HG02981 (cell line): ENCODE measurements around the gene WBP4.
"Not testable (repeated sequence)": the region's sequence is repeated elsewhere in the genome, so short reads cannot be mapped to it uniquely, and the experiment has no call there.

ENCODE experiments used
- ATAC-seq: cut with Tn5 transposase; IDR thresholded peaks from one replicate; pipeline ENCODE4 v1.9.1; 2021; ENCODE audit warnings: mild to moderate bottlenecking, moderate library complexity; ENCODE audit not compliant: unreplicated experiment

WBP4 gene

GRCh38 chr13:41042419-41042818 is 18.9 kb upstream of the WBP4 start:
- not testable (repeated sequence) for ATAC-seq

DNA sequence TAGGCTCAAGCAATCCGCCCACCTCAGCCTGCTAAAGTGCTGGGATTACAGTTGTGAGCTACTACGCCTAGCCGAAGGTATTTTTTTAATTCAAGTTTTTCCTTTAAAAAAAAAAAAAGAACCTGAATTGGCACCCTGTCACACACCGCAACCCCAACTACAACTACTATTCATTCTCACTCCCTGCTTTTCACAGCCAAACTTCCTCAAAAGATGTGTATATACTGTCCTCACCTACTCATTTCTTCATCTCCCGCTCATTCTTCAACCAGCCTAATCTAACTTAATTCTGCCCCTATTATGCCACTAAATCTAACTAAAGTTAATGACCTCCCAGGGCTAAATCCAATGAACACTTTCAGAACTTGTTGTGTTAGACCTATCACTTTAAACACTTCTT is 12.7 kb upstream of the WBP4 start:
- ATAC-seq: no peak

GRCh38 chr13:41049480-41050440 is 11.5 kb upstream of the WBP4 start:
- ATAC-seq: no peak

- ATAC-seq: no peak
These were observed 8.9 kb upstream of the WBP4 start for GRCh38 chr13:41052441-41052840.

DNA sequence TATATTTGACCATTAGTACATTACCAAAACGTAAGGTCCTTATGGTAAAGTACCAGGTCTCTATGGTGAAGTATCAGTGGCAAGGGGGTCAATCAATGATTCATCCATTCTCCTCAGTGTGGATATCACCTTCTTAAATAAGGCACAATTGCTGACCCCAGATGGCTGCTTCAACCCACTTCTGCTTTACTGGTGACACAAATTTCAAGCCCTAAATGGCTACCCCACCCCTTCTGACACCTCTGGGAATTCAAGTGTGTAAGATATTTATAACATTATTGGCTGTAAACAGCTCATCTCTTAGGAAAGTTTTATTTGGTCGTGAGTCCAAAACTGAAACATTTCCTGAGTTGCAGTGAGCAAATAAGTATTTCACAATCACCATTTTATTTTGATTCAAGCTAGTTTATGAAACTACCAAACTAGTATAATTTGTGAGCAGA is 7.9 kb upstream of the WBP4 start:
- peak; percentile 94 for ATAC-seq

DNA sequence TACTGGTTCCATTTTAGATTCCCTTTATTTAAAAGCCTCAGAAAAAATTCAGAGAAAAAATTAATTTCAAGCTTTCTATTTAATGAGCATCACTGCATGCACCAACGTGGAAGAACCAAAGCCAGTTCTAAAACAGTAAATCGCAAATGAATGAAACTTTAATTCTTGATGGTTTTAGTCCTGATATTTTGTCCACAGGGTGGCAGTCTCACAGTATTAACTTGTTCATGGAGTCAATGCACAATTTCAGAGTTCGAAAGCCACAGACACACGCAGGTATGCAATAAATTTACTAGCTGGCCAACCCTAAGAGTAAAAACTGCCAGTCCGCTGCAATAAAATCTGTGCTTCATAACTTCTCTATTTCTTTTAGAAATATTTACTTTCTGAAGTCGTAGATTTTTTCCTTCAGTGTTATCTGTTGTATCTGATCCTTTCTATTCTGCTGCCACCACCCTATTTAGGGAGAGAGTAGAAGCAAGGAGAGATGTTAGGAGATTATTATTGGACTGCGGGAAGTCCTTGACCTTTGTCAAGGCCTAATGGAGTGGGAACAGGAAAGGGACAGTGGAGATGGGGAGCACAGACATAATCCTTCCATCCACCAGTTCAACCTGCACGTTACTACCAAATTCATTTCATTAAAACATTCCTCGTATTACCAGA is 7.0 kb upstream of the WBP4 start:
- no peak for ATAC-seq

- no peak for ATAC-seq
These were observed 6.2 kb upstream of the WBP4 start for GRCh38 chr13:41054919-41055619.

DNA sequence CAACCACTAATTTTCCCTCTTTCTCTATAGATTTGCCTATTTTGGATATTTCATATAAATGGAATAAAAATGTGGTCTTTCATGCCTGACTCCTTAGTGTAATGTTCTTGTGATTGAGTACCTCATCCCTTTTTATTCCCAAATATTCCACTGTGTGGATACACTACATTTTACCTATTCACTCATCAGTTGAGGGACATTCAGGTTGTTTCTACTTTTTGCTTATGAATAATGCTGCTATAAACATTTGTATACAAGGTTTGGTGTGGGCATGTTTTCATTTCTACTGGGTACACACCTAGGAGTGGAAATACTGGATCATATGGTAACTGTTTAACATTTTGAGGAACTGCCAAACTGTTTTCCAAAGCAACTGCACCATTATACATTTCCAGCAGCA is 5.1 kb upstream of the WBP4 start:
- ATAC-seq: no peak

- no peak for ATAC-seq
These were observed 4.2 kb upstream of the WBP4 start for GRCh38 chr13:41056826-41057711.

DNA sequence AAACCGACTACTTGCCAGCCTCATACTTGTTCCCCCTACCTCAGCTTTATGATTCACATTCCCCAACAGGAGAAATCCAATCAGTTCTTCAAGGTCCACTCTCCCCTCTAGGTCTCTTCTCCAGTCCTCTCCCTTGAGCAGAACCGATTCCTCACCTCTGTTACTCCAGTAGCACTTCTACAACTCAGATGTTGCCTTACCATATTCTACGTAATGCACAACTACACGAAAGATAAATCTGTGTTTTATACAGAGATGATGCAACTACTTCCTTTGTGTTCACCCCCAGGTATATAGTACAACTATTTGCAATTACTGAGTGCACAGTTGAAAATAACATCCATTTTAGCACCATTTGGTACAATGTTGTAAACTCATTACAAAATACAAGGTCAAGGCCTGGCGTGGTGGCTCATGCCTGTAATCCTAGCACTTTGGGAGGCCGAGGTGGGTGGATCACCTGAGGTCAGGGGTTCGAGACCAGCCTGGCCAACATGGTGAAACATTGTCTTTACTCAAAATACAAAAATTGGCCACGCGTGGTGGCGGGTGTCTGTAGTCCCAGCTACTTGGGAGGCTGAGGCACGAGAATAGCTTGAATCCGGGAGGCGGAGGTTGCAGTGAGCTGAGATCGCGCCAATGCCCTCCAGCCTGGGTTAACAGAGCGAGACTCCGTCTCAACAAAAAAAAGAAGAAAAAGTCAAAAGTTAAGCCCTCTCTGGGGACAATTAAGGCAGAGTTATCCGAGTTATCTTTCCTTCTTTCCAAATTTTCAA is 2.8 kb upstream of the WBP4 start:
- ATAC-seq: no peak

DNA sequence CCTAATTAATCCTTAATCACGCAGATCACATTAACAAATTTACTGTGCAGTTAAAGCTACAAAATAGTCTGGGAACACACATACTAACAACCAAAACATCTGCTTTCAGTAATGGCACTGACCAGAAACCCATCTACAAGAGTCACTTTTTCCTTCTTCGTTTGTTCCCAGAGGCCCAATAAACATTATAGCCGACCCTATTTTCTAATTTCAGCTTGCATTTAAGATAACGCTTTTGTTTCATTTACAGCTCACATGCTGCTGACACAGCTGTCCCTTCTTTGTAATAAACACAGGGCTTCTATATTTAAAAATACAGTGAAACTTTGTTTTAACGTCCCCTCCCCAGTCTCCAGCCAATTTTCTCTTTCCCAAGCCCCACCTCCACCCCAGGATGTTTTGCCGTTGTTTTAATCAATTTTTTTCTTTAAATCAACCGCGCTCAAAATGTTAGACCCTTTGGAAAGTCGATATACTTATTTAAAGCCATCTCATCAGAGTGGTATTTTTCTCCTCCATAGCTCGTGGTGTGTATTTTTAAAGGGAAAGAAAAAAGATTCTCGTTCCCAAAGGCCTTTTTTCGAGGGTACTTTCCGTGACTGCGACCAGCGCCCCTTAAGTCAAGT is 1.7 kb upstream of the WBP4 start:
- no peak for ATAC-seq

GRCh38 chr13:41060082-41060723 is 1.1 kb upstream of the WBP4 start:
- peak; percentile 41 for ATAC-seq

DNA sequence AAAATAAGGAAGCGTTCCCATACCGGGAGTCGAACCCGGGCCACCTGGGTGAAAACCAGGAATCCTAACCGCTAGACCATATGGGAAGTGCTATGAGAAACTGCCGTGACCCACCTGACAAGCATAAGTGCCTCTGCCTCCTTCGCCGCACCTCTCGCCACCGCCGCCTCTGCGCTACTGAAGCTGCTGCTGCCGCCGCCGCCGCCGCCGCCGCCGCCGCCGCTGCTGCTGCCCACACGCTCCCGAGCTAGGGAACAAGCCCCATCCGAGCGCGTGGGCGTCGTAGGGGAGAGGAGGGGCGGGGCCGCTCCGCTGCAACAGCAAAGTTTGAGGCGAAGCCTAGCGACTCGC is 610 bp upstream of the WBP4 start:
- peak; percentile 16 for ATAC-seq

- ATAC-seq: peak; percentile 21
These were observed 867 bp downstream of the WBP4 start for GRCh38 chr13:41061914-41062837.

DNA sequence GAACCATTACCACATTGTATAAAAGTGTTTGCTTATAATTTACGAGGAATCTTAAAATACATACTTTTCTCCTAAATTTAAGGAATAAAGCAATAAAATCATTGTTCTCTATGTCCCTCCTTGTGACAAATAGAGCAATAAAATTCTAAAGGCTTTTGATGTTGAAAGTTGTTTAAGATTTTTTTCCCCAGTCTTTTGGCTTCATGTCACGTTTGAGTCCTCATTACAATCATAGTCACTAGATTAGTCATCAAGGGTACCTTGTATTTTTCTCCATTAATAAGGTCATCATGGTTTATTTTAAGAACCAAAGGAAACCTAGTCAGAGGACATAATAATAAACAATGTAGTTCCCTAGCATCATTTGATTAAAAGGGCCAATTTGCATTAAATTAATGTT is 3.2 kb downstream of the WBP4 start:
- ATAC-seq: no peak

- ATAC-seq: no peak
These were observed 3.8 kb downstream of the WBP4 start for GRCh38 chr13:41065078-41065477.

DNA sequence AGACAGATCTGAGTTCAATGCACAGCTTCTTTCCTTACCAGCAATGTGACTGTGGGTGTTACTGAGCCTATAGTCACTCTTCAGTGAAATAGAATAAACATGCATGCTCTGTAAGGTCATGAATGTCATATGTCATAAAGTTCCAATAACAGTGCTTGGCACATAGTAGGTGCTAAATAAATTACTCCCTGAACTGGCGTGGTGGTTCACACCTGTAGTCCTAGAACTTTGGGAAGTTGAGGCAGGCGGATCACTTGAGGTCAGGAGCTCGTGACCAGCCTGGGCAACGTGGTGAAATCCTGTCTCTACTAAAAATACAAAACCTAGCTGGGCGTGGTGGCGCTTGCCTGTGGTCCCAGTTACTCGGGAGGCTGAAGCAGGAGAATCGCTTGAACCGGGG is 13.2 kb downstream of the WBP4 start:
- ATAC-seq: no peak

DNA sequence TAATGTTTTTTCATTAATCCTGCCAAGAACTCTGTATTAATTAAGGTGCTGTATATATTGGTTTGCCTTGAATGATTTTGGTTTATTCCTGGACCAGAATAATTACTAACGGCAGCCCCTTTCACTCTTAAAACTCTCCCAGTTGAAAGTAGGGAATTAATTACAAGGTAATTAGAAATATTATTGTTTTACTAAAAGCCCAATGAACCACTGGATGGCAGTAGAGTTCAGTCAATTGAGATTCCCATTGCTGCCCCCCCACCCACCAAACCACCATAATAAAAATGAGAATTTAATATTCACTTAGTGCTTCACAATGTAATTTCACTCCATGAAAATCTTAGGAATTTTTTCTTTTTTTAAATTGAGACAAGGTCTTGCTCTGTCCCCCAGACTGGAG is 13.7 kb downstream of the WBP4 start:
- ATAC-seq: no peak
